Measurements from ENCODE around the gene PNPLA3.

Gene PNPLA3, protein sequence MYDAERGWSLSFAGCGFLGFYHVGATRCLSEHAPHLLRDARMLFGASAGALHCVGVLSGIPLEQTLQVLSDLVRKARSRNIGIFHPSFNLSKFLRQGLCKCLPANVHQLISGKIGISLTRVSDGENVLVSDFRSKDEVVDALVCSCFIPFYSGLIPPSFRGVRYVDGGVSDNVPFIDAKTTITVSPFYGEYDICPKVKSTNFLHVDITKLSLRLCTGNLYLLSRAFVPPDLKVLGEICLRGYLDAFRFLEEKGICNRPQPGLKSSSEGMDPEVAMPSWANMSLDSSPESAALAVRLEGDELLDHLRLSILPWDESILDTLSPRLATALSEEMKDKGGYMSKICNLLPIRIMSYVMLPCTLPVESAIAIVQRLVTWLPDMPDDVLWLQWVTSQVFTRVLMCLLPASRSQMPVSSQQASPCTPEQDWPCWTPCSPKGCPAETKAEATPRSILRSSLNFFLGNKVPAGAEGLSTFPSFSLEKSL

DNA sequence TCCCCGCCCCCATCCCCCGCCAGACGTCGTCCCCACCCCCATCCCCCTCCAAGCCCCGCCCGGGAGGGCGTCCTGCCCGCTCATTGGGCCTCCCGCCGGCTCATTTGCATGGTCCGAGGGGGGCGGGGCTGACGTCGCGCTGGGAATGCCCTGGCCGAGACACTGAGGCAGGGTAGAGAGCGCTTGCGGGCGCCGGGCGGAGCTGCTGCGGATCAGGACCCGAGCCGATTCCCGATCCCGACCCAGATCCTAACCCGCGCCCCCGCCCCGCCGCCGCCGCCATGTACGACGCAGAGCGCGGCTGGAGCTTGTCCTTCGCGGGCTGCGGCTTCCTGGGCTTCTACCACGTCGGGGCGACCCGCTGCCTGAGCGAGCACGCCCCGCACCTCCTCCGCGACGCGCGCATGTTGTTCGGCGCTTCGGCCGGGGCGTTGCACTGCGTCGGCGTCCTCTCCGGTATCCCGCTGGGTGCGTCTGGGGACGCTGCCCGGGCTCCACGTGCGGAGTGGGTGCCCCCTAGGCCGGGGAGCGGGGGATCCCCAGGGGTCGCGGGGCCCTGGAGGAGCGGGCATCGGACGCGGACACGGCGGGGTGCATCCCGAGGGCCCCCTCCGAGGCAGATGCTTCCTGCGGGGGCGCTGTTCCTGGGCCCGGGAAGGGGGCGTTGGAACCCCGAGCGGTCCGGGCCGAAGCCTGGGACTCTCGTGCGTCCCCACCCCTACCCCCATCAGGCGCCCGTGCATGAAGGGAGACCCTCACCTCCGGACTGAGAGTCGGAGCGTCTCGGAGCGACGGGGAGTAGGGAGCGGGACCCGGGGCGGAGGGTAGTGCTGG is at the start of gene PNPLA3:
Gene PNPLA3 (plus strand): TSS at position 175 of the 834 bp plus-strand sequence. CDS start 107 bp downstream, at position 282.
- DNase-seq (ENCODE audit: low spot score) = peak; percentile 82
- Mint-ChIP-seq H3K9me3 (no peaks in the 10 kb centered on the region), H3K4me1 (ENCODE audit: low read depth) (peaks cover 4% of the 10 kb centered on the region), H3K4me3 (peak within 1 kb of the TSS; percentile 92), H3K36me3 (ENCODE audit: low read depth) (no peaks in the 10 kb centered on the region), H3K27ac (peak within 1 kb of the TSS; percentile 85), H3K27me3 (ENCODE audit: low read depth) (peaks cover 27% of the 10 kb centered on the region)

DNA sequence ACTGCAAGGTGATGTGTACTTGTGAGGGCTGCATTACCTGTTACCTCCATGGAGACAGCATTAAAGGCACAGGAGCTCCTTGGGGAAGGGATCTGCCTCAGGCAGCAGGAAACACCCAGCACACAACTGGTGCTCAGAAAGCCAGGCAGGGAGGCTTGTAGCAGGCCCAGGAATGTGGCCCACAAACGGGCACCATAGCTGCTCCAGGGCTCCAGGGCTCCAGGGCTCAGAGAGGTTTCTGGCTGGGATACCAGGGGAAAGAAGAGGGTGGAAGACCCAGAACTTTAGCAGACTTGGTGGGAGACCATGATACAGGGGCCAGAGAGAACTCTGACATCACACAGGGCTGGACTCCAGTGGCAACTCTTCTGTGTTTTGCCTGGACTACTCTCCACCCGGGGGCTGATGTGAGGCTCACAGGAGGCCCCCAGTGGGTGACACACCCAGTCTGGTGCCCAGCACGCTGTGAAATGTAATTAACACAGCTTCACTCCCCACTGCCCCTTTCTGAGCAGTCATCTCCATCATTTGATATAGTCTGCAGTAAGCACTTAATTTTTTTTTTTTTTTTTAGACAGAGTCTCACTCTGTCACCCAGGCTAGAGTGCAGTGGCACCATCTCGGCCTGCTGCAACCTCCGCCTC is 46.6 kb upstream of the PNPLA3 start:
- H3K36me3 Mint-ChIP-seq (ENCODE audit: low read depth) = no peaks in the 10 kb centered on the region
- H3K27me3 Mint-ChIP-seq (ENCODE audit: low read depth) = peaks cover 2% of the 10 kb centered on the region
- no peak overlapping the region for H3K4me3 Mint-ChIP-seq
- no peak overlapping the region for H3K27ac Mint-ChIP-seq
- H3K9me3 Mint-ChIP-seq = no peaks in the 10 kb centered on the region
- no peak for DNase-seq (ENCODE audit: low spot score)
- H3K4me1 Mint-ChIP-seq (ENCODE audit: low read depth) = no peaks in the 10 kb centered on the region

DNA sequence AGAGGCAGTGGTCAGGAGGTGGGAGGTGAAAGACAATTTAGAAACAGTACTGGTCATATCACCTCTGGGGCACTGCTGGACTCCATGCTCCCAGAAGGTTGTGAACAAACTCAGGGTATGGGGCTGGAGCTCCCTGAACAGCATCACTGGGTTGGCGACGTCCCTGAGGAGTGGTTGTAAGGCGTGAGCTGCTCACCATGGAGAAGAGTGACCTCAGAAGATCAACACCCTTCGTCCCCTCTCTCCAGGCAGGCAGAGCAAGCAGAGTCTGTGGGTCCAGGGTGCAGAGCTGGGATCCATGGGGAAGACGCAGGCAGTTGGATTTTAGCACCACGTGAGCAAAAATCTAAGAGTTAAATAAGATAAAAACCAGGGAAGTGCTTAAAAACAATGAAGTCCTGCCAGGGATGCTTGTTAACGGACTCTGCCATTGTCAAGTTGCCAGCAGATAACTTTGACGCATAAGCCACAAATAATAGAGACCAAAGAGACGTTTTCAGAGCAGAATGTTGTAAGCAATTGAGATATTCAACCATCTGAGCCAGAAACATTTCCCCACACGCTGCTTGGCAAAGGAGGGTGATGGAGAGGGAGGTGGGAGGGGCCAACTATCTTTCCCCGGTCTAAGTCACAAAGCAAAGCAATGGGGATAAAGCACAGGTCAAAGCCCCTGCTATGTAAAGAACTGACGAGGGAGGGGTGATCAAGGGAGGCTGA is 45.4 kb upstream of the PNPLA3 start:
- H3K27me3 Mint-ChIP-seq (ENCODE audit: low read depth) = peaks cover 2% of the 10 kb centered on the region

DNA sequence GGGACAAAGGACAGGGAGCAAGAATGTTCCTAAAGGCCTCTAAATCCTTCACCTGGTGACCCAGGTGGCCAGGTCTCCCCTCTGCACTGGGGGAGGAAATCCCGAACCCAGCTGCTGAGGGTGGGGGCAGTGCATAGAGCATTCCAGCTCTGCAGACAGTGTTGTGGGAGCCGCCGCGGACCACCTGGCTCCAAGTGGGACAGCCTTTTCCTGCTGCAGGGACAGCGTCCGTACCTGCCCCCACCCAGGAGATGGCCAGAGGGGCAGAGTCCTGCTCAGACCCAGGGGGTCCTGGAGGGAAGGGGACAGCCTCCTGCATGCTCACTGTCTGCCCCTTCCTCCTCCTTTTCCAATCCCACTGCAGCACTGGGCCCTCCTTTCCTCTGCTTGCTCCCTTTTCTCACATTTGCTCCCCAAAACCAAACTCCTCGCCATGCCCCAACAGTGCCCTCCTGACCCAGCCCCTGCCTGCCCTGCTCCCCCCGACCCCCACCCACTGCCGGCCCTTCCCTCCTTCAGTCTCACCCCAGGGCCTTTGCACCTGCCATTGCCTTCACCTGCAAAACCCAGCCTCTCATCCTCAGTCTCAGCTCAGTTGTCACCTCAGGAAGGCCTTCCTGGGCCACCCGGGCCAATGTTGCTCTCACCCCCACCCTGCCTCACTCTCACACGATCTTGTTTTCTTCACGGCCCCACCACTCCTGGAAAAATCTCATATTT is 44.6 kb upstream of the PNPLA3 start:
- Mint-ChIP-seq H3K4me3 (no peak overlapping the region), H3K36me3 (ENCODE audit: low read depth) (no peaks in the 10 kb centered on the region), H3K27ac (no peak overlapping the region), H3K27me3 (ENCODE audit: low read depth) (no peaks in the 10 kb centered on the region), H3K9me3 (no peaks in the 10 kb centered on the region), H3K4me1 (ENCODE audit: low read depth) (no peaks in the 10 kb centered on the region)
- DNase-seq (ENCODE audit: low spot score) = no peak

More for the DNA sequence above, 45.4 kb upstream of the PNPLA3 start:
- Mint-ChIP-seq H3K9me3 (no peaks in the 10 kb centered on the region), H3K4me3 (no peak overlapping the region), H3K27ac (no peak overlapping the region), H3K4me1 (ENCODE audit: low read depth) (no peaks in the 10 kb centered on the region), H3K36me3 (ENCODE audit: low read depth) (no peaks in the 10 kb centered on the region)
- no peak for DNase-seq (ENCODE audit: low spot score)

DNA sequence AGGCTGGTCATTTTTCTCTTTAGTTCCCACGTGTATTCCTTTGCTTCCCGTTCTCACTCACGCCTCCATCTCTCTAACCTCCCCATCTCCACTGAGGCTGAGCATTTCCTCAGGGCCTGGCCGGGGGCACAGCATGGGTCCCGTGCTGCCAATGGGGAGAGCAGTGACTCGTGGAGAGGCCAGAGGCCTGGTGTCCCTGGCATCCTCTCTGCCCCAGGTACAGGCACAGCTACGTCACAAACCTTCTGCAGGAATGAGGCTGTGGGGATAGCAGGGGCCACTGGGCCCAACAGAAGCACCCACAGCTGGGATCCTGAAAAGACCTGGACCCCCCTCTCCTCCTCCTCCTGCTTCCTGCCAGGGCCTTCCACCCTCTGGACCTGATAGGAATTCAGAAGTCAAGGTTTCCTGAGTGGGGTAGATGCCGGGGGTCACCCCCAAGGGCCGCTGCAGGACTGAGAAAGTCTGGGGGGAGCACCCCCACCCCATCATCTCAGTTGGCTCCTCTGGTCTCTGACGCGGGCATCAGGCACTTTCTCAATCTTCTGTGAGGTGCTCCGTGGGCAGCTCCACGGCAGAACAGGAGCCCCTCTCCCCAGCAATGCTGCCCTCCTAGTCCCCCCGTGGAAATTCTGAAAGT is 43.6 kb upstream of the PNPLA3 start:
- no peak overlapping the region for H3K4me3 Mint-ChIP-seq
- no peaks in the 10 kb centered on the region for H3K36me3 Mint-ChIP-seq (ENCODE audit: low read depth)
- no peaks in the 10 kb centered on the region for H3K4me1 Mint-ChIP-seq (ENCODE audit: low read depth)
- no peak overlapping the region for H3K27ac Mint-ChIP-seq
- no peaks in the 10 kb centered on the region for H3K27me3 Mint-ChIP-seq (ENCODE audit: low read depth)
- H3K9me3 Mint-ChIP-seq = no peaks in the 10 kb centered on the region
- DNase-seq (ENCODE audit: low spot score) = no peak

DNA sequence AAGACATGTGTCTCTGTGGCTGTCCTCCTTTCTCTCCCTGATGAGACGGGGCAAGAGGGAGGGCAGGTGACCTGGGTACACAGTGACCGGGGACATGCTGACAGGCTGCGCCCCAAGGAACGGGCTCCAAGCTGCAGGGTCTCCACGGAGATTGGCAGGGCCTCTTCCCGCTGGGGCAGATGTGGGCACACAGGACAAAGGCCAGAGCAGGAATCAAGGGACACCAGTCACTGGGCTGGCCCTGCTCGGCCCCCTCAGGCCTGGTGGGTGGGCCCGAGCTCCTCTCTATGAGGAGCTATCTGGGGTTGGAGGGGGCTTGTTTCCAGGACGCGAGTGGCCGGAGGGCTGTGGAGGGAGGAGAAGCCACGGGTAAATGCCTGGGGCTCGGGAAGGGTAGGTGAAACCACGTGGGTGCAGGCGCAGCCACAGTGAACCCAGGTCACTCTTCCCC is 43.0 kb upstream of the PNPLA3 start:
- DNase-seq (ENCODE audit: low spot score) = no peak
- Mint-ChIP-seq H3K4me1 (ENCODE audit: low read depth) (no peaks in the 10 kb centered on the region), H3K27me3 (ENCODE audit: low read depth) (no peaks in the 10 kb centered on the region), H3K27ac (no peak overlapping the region), H3K36me3 (ENCODE audit: low read depth) (no peaks in the 10 kb centered on the region), H3K9me3 (no peaks in the 10 kb centered on the region), H3K4me3 (no peak overlapping the region)

DNA sequence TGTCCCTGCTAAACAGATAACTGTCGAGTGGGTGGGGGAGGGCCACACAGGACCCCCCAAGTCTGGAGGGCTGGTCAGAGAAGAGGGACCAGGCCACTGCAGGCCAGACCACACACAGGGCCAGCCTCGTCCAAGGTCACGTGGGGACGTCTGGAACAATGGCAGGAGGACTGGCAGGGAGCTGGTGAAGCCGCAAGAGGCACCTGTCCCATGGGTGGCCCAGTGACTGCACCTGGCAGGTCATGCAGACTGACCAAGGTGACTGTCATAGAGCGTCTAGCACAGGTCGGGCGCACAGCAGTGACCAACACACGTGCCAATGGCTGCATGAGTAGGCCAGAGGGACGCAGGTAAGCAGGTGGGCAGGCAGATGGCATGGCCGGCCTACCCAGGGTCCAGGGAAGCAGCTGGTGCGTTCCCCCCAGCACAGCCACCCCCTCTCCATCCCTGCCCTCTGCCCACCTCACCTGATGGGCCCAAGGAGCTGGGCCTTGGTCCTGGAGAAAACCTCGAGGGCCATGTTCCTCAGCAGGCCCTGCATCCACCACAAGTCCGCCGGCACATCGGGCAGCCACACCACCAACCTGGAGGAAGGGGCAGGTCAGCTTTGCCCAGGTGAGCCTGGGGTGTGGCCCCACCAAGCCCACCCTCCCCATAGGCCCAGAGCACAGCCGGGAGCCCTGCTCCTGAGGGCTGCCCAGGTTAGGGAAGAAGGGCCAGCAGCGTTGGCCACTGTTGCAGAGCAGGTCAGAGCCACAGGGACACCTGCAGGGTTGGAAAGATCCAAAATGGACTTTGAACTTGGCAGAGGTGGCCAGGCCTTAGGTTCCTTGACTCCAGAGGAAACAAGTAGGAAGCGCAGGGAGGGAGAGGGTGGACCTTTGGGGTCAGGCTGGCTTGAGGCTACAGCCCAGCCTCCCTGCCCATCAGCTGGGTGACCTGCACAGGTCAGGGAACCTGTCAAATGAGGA is 42.2 kb upstream of the PNPLA3 start:
- H3K27me3 Mint-ChIP-seq (ENCODE audit: low read depth) = no peaks in the 10 kb centered on the region
- H3K4me1 Mint-ChIP-seq (ENCODE audit: low read depth) = no peaks in the 10 kb centered on the region
- H3K9me3 Mint-ChIP-seq = no peaks in the 10 kb centered on the region

DNA sequence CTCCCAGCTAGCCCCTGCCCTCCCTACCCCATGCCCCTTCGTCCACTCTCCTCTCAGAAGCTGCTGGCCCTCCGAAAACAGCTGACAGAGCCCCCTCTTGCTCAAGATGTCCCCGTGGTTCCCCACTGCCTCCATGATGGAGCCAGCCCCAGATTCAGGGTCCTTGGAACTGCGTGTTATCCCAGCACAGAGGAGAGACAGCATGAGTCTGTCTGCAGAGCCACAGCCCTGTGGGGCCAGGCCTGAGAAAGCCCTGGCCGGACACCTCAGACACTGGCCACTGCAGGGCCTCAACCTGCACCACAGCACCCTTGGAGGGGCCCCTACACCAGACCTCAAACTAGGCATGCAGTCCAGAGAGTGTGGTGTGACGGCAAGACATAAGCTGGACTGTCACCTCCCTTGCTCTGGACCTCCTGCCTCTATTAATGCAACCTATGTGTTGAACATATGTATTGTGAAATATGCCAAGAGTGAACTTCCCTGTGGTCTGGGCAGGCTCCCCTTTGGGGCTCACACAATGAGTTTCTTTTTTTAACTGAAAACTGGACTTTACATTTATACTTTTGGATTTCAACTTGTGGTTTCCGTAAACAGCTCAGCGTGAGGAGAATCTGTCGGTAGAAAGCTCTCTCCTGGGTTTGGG is 41.4 kb upstream of the PNPLA3 start:
- H3K27me3 Mint-ChIP-seq (ENCODE audit: low read depth) = no peaks in the 10 kb centered on the region
- no peak for DNase-seq (ENCODE audit: low spot score)
- H3K9me3 Mint-ChIP-seq = no peaks in the 10 kb centered on the region
- no peaks in the 10 kb centered on the region for H3K36me3 Mint-ChIP-seq (ENCODE audit: low read depth)
- H3K4me3 Mint-ChIP-seq = no peak overlapping the region
- H3K4me1 Mint-ChIP-seq (ENCODE audit: low read depth) = no peaks in the 10 kb centered on the region
- H3K27ac Mint-ChIP-seq = no peak overlapping the region

More for the DNA sequence above, 42.2 kb upstream of the PNPLA3 start:
- Mint-ChIP-seq H3K27ac (no peak overlapping the region), H3K36me3 (ENCODE audit: low read depth) (no peaks in the 10 kb centered on the region), H3K4me3 (no peak overlapping the region)
- no peak for DNase-seq (ENCODE audit: low spot score)

DNA sequence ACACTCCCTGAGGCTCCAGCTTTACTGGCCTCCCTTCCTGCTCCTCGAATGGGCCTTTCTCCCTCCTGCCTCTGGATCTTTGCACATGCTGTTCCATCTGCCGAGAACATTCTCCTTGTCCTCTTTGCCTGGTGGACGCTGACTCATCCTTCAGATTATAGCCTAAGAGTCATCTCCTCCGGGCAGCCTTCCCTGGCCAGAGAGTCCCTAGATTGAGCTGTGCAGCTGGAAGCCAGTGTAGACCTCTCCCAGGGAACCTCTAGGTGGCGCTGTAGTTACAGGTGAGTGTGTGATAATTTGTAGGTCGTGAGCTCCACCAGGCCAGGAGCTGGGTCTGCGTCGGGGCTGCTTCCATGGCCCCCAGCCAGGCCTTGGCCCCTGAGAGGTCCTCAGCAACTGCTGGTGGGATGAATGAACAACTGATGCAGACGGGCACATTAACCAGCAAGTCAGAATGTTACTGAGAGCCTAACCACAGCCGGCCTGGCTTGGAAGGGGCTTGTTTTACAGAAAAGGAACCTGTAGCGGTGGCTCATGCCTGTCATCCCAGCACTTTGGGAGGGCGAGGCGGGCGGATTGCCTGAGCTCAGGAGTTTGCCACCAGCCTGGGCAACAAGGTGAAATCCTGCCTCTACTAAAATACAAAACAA is 40.5 kb upstream of the PNPLA3 start:
- Mint-ChIP-seq H3K27me3 (ENCODE audit: low read depth) (peaks cover 2% of the 10 kb centered on the region), H3K9me3 (no peaks in the 10 kb centered on the region), H3K4me1 (ENCODE audit: low read depth) (no peaks in the 10 kb centered on the region), H3K27ac (no peak overlapping the region), H3K36me3 (ENCODE audit: low read depth) (no peaks in the 10 kb centered on the region), H3K4me3 (no peak overlapping the region)
- peak; percentile 36 for DNase-seq (ENCODE audit: low spot score)

DNA sequence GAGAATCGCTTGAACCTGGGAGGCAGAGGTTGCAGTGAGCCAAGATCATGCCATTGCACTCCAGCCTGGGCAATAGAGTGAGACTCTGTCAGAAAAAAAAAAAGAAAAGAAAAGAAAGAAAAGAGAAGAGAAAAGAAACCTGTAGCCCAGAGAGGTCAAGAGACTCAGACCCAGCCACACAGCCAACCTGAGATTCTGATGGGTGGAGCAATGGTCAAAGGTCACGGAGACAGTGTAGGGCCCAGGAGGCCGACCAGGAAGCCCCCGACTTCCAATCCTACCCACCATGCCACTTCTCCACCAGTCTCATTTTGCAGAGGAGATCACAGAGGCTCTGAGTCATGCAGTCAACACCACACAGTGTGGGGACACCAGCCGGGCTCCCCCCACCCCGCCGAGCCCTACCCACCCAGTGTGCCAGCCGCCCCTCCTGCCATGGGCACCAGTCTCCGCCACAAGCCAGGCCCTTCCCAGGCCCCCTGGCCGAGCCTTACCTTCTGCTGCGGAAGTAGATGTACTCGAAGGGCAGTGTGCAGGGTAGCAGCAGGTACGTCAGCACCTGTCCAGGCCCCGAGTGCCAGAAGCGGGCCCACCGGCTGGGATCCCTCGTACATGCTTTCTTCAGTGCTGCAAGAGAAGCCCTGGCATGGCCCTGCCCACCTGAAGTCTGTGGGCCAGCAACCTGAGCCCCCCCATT is 39.7 kb upstream of the PNPLA3 start:
- DNase-seq (ENCODE audit: low spot score) = no peak
- H3K27me3 Mint-ChIP-seq (ENCODE audit: low read depth) = peaks cover 5% of the 10 kb centered on the region
- H3K4me3 Mint-ChIP-seq = no peak overlapping the region
- no peak overlapping the region for H3K27ac Mint-ChIP-seq
- no peaks in the 10 kb centered on the region for H3K4me1 Mint-ChIP-seq (ENCODE audit: low read depth)
- H3K36me3 Mint-ChIP-seq (ENCODE audit: low read depth) = no peaks in the 10 kb centered on the region
- H3K9me3 Mint-ChIP-seq = no peaks in the 10 kb centered on the region

All from T-helper 2 cell treated with Interferon-gamma antibody and Interleukin-4, amounts not matched to agents 5 μg/mL and 100 μg/mL, for 36 hours (primary cell).